ENCODE measurements around the gene GAPDHS. TPM values are rescaled to one million over a fixed set of nuclear protein-coding genes. Genes with fewer than 3 reads are reported as not detected.

The GAPDHS gene
- total RNA-seq, 2 donors from 2014 or later: not detected

GRCh38 chr19:35512831-35513627, 20.2 kb upstream of the GAPDHS start:
- no peaks in the 10 kb centered on the region for H3K27me3 ChIP-seq
- intact Hi-C loops (cut with DNase I): no loop called here
- WGBS, 2 donors: 71 to 77% methylated on average over 9 to 15 of the region's 15 CpGs
- H3K4me1 ChIP-seq: peaks cover 18% of the 10 kb centered on the region
- H3K4me3 ChIP-seq: no peak overlapping the region
- no peaks in the 10 kb centered on the region for H3K9me3 ChIP-seq
- ATAC-seq (no peak), DNase-seq (no peak)
- H3K36me3 ChIP-seq (replicated peaks in 1 of 2; ENCODE audit: insufficient read depth in 1 of 2, low read depth in 2 of 2): no peaks in the 10 kb centered on the region
- no peak overlapping the region for H3K27ac ChIP-seq
- TF ChIP-seq POLR2A (IDR thresholded peaks at IDR 0.05) (no peak), CTCF (IDR thresholded peaks at IDR 0.05) (no peak)

GRCh38 chr19:35513628-35514281, 19.5 kb upstream of the GAPDHS start, which contains the start of gene DMKN:
TSS of gene DMKN (minus strand) at chr19:35513649. CDS start at chr19:35513475, 174 bp downstream.
- H3K36me3 ChIP-seq (replicated peaks in 1 of 2; ENCODE audit: insufficient read depth in 1 of 2, low read depth in 2 of 2): no peaks in the 10 kb centered on the region
- 36 to 40% methylated on average over 9 to 13 of the region's 15 CpGs for WGBS, 2 donors
- H3K27me3 ChIP-seq: no peaks in the 10 kb centered on the region
- H3K4me1 ChIP-seq: peaks cover 10% of the 10 kb centered on the region
- H3K9me3 ChIP-seq: no peaks in the 10 kb centered on the region
- no peak for DNase-seq
- ATAC-seq: no peak
- no peak for TF ChIP-seq CTCF (IDR thresholded peaks at IDR 0.05)
- TF ChIP-seq POLR2A (IDR thresholded peaks at IDR 0.05): no peak
- H3K4me3 ChIP-seq: no peak within 1 kb of the TSS
- H3K27ac ChIP-seq: no peak within 1 kb of the TSS
- intact Hi-C loops (cut with DNase I): no loop called here

DNA sequence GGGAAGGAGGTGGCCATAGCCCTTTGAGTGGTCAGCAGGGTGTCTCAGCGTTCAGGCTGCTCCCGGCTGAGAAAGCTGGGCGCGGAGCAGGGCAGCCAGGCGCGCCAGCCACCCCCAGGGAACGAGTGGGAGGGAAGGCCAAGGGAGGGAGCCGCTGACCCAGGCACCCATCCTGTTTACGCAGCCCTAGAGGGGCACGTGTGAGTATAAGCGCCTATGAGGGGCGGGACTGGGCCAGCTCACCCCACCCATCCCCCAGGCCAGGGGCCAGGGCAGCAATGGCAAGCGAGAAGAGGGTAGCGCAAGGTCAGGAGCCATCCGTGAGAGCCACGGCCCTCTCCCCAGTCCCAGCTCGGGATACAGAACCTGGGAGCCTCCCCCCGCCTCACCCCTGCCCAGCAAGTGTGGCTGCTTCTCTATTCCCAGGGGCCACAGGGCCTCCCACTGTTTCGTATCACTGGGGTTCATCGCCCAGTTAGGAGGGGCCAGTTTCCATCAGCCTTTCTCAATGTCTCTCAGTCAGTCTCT, 18.9 kb upstream of the GAPDHS start:
- ATAC-seq (no peak), DNase-seq (no peak)
- no peak overlapping the region for H3K27ac ChIP-seq
- H3K9me3 ChIP-seq: no peaks in the 10 kb centered on the region
- peaks cover 6% of the 10 kb centered on the region for H3K4me1 ChIP-seq
- 36 to 46% methylated on average over 11 to 20 of the region's 20 CpGs for WGBS, 2 donors
- H3K4me3 ChIP-seq: no peak overlapping the region
- TF ChIP-seq POLR2A (IDR thresholded peaks at IDR 0.05) (no peak), CTCF (IDR thresholded peaks at IDR 0.05) (no peak)
- H3K36me3 ChIP-seq (replicated peaks in 1 of 2; ENCODE audit: insufficient read depth in 1 of 2, low read depth in 2 of 2): no peaks in the 10 kb centered on the region
- intact Hi-C loops (cut with DNase I): no loop called here
- H3K27me3 ChIP-seq: no peaks in the 10 kb centered on the region

DNA sequence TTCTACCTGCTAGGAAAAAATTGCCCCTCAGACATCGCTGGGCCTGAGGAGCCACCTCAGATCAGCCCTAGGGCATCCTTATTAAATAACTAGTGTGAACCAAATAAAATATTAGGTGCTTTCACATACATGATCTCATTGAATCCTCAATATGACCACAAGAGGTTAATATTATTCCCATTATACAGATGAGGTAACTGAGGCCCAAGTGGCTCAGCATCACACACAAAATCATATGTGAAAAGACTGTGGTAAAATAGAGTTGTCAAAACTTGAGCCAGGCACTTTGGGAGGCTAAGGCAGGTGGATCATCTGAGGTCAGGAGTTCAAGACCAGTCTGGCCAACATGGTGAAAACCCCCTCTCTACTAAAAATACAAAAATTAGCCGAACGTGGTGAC, 16.9 kb upstream of the GAPDHS start:
- ATAC-seq (no peak), DNase-seq (no peak)
- Histone ChIP-seq H3K36me3 (replicated peaks in 1 of 2; ENCODE audit: insufficient read depth in 1 of 2, low read depth in 2 of 2) (no peaks in the 10 kb centered on the region), H3K4me3 (no peak overlapping the region), H3K27ac (no peak overlapping the region), H3K27me3 (no peaks in the 10 kb centered on the region), H3K9me3 (no peaks in the 10 kb centered on the region), H3K4me1 (no peaks in the 10 kb centered on the region)
- intact Hi-C loops (cut with DNase I): no loop called here
- TF ChIP-seq POLR2A (IDR thresholded peaks at IDR 0.05): no peak
- TF ChIP-seq CTCF (IDR thresholded peaks at IDR 0.05): no peak
- WGBS, 2 donors: 76 to 89% methylated on average over 3 of the region's 3 CpGs

All from body of pancreas (tissue), 4 donors.